Islet precursor cell (in vitro differentiated cells): Measurements from ENCODE around the gene TSHR.
"Not testable (repeated sequence)": the region's sequence is repeated elsewhere in the genome, so short reads cannot be mapped to it uniquely, and the experiment has no call there.

Experiments used
- DNase-seq: peaks from one replicate; pipeline ENCODE4 v3.0.0-alpha.2; 2018

The TSHR gene

GRCh38 chr14:81091139-81091538, 135.7 kb downstream of the TSHR start:
- no peak for DNase-seq

GRCh38 chr14:81091660-81092059, 136.2 kb downstream of the TSHR start:
- DNase-seq: no peak

GRCh38 chr14:81093651-81094050, 138.2 kb downstream of the TSHR start:
- DNase-seq: no peak

GRCh38 chr14:81095539-81095938, 140.1 kb downstream of the TSHR start:
- no peak for DNase-seq

- DNase-seq: no peak
Observed at GRCh38 chr14:81096656-81097055, 141.2 kb downstream of the TSHR start.

DNA sequence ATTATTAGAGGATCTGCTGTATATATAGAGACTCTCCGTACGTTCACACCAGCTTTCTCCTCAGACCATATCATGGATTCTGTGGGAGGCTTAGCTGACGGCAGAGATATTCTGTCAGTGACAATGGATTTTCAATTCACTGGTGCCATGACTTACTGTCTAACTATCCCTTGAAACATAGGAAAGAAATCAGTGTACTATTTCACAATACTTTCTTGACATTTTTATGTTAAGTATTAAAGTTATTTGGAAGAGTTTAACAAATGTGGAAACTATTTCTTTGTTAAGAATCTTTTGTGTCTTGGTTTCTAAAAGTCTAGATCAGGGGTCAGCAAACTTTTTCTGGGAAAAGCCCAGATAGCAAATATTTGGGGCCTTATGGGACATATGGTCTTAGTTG, 146.8 kb downstream of the TSHR start:
- DNase-seq: no peak

- DNase-seq: no peak
Observed at GRCh38 chr14:81103443-81103842, 148.0 kb downstream of the TSHR start.

DNA sequence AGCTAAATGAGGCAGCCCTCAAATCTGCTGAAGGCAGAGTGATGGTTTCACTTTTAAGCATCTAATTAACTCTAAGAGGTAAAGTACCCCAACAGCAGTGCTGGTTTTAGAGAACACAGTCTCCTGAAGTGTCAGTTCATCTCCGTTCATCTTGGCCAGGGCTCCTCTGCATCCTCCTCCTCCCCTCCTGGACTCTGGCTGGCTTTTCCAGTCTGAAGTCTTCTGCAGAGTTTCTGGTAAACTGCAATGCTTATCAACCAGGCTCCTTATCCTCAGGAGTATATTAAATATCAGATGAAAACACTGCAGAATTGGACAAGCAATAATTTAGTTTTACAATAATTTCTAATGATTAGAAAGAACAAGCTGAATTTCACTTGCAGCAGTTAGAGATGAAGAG, 150.0 kb downstream of the TSHR start:
- no peak for DNase-seq

DNA sequence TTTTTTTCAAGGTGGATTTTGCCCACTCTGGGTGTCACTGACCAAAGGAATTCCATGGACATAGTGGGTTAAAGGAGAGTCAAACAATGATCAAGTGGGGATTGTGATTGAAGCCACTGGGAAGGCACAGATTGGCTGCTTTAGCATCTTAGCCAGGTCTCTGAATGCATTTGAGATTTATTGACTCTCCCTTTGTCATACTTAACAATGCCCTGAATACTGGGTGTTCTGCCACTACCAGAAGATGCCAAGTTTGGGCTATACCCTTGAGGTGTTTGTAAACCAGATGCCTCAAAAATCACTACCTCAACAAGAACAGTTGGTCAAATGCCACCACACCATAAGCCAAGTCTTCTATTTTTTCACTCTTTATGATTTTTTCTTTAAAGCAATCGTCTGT, 150.5 kb downstream of the TSHR start:
- DNase-seq: no peak

DNA sequence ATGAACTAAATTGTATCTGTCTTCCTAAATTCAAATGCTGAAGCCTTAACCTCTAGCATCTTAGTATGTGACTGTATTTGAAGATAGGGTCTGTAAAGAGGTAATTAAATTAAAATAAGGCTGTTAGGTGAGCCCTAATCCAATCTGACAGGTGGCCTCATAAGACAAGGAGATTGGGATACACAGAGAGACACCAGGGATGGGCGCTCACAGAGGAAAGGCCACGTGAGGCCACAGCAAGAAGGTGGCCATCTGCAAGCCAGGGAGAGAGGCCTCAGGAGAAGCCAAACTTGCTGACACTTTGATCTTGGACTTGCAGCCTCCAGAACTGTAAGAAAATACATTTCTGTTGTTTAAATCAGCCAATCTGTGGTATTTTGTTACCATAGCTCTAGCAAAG, 154.8 kb downstream of the TSHR start:
- DNase-seq: no peak

DNA sequence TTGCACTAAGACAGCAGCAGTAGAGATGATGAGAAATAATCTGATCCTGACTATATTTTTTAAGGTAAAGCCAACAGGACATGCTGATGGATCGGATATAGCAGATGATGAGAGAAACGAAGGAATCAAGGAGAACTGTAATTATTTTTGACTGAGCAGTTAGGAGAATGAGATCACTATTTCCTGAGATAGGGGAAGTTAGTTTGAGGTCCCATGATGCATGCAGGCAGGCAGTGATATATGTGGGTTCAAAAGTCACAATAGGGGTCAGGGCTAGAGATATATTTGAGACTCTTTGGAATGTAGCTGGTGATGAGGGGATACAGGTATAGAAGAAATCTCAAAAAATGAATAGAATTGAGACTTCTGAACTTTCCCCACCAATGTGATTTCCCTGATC, 157.8 kb downstream of the TSHR start:
- DNase-seq: no peak

DNA sequence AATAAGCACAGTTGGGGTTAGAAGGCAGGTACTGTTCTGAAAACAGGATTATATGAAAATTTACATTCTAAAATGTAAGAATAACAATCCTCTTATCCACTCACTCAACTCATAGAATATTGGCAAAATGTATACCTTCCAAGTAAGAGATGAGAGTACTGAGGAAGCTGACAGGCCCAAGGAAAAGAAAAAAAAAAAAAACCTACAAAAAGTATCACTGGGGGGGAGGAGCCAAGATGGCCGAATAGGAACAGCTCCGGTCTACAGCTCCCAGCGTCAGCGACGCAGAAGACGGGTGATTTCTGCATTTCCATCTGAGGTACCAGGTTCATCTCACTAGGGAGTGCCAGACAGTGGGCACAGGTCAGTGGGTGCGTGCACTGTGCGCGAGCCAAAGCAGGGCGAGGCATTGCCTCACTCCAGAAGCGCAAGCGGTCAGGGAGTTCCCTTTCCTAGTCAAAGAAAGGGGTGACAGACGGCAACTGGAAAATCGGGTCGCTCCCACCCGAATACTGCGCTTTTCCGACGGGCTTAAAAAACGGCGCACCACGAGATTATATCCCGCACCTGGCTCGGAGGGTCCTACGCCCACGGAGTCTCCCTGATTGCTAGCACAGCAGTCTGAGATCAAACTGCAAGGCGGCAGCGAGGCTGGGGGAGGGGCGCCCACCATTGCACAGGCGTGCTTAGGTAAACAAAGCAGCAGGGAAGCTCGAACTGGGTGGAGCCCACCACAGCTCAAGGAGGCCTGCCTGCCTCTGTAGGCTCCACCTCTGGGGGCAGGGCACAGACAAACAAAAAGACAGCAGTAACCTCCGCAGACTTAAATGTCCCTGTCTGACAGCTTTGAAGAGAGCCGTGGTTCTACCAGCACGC, 158.8 kb downstream of the TSHR start:
- DNase-seq: not testable (repeated sequence)

- no peak for DNase-seq
Observed at GRCh38 chr14:81120501-81120900, 165.1 kb downstream of the TSHR start.

GRCh38 chr14:81122326-81122725, 166.9 kb downstream of the TSHR start:
- no peak for DNase-seq

DNA sequence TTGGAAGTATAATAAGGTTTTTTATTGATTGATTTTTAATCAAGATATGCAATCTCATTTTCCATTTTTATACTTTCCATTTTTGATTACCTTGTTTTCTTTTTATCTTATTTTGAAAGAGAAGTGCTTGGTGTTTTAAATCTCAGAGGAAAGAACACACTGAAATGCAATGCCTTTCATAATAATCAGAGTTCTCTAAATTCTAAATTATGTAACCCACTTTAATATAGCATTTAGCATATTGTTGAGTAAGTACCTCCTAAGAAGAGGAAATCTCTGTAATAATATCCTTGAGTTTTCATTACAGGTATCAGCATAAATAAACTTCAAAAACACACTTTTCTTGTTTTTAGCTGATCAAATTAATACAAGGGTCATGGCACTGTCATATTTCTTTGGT, 168.4 kb downstream of the TSHR start:
- no peak for DNase-seq

- no peak for DNase-seq
Observed at GRCh38 chr14:81125536-81125935, 170.1 kb downstream of the TSHR start.

- DNase-seq: no peak
Observed at GRCh38 chr14:81127785-81128184, 172.4 kb downstream of the TSHR start.

DNA sequence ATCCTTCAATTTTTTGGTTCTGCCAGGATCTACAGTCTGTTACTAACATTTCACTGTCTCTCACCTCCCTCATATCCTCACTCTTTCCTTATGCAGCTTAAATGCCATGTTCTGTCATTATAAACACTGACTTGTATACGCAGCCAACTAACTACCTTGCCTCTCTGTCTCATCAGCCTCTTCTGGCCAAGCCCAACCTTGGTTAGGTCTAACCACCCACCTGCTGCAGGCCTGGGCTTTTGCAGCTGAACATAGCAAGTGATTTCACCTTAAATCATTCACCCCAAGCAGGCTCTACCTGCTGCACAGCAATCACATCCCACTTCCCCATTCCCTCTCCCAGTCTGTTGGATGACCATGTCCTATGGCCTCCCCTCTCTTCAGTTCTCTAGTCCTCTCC, 173.8 kb downstream of the TSHR start:
- no peak for DNase-seq

DNA sequence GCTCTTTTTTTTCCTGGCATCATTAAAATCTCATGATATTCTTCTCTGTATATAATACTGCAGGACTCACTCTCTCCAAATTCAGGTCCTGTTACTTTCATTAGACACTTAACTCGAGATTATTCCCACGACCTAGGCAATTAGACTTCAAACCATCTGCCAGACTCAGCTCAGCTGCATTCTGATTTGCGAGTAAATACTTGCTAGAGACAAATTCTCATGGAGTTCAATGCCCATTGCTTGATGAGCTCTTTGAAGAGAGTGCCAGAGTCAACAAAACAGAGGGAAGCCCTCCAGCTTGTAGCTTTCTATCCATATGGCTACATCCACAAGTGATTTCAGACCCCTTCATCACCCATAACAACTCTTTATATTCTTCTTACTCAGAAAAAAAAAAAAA, 177.0 kb downstream of the TSHR start:
- no peak for DNase-seq

DNA sequence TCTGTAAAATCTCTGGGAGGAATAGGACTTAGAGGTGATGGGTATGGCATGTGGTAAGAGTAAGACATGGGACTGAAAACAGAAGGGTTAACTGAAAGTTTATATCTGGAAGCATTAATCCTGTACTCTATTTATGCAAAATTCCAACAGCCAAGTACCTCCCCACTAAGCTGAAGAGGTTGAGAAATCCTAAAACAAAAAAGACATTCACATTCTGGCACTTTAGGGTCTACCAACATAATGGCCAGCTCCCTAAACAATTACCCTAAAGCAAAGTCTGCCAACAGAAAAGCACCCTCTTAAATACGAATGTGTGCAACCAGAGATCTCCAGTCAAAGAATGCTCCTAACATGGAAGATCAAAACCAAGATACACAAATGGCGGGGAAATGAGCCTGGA, 178.0 kb downstream of the TSHR start:
- DNase-seq: no peak

DNA sequence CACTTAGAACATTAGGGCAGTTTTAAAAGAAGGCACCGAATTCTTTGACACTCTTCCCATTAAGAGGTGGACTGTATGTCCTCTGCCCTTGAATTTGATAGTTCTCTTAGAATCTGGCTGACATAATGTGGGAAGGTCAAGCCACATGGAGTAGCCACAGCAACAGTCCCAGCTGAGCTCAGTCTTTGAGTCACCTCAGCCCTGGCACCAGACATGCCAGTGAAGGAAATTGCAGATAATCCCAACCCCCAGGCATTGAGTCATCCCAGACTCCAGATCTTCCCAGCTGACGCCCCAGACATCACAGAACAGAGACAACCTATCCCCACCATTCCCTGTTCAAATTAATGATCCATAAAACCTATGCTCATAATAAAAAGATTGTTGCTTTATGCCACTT, 181.9 kb downstream of the TSHR start:
- peak; percentile 86 for DNase-seq

DNA sequence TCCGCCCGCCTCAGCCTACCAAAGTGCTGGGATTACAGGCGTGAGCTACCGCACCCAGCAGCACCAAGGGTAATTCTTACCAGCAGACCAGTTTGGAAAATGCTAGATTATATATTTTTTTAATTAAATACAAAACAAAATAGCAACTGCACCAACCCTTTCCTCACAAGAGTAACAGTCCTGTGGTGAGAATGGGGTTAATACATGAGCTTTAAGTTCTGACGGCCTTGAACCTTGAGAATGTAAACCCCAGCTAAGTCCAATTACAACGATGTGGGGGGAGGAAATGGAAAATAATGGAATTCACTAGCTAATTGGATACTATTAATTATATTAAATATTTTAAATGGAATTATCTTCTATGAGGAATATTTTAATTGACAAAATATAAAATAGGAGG, 183.0 kb downstream of the TSHR start:
- no peak for DNase-seq

GRCh38 chr14:81141426-81141825, 186.0 kb downstream of the TSHR start:
- no peak for DNase-seq

GRCh38 chr14:81143793-81144192, 188.4 kb downstream of the TSHR start:
- DNase-seq: no peak
